GM11168 (cell line): ENCODE measurements around the gene PKN3.
"Not testable (repeated sequence)": the region's sequence is repeated elsewhere in the genome, so short reads cannot be mapped to it uniquely, and the experiment has no call there.

Source experiments
- in situ Hi-C: fragments of 300-500 bp; cut with MboI; formaldehyde crosslinking; loops from one replicate; pipeline ENCODE4 v1.12.0; 2022; ENCODE audit warnings: low sequenced_read_pairs; ENCODE audit not compliant: unreplicated experiment

Gene PKN3

DNA sequence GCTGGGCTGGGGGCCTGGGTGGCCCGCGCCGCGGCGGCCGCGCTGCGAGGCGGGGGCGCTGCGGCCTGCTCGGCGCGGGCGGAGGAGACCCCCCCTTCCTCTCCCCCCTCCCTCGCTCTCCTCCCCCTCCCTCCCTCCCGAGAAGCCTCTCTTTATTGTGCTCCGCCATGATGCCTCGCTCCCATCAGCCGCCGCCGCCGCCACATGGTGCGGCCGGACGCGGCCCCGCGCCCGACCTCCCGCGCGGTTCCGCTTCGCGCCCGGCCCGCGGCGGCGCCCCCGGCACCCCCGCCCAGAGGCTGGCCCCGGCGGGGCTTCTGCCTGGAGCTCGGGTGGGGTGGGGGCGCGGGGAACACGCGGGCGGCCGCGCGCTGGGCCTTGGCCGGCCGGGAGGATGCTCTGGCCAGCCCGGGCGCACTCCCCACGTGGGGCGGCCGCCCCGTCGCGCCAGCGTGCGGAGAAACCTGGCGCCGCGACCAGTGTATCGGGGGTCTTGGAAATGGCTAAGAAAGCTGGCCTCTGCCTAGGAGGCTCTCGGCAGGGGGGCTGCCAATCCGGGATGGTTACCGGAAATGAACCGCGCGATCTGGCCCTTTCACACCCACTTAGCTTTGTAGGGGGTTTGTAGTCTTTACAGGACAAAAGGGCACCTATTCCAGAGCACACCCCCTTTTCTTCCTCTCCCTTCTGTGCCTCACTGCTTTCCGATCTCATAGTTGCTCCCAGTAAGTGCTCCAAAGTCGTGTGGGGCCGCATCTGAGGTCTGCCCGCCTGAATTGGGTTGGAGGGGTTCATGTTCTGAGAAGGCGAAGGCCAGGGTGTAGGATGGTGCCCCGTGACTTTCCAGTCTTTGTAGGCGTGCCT lies 12.3 kb upstream of the PKN3 start:
- in situ Hi-C loops = no loop called here

GRCh38 chr9:128690684-128691034 lies 11.6 kb upstream of the PKN3 start:
- in situ Hi-C loops = no loop called here

DNA sequence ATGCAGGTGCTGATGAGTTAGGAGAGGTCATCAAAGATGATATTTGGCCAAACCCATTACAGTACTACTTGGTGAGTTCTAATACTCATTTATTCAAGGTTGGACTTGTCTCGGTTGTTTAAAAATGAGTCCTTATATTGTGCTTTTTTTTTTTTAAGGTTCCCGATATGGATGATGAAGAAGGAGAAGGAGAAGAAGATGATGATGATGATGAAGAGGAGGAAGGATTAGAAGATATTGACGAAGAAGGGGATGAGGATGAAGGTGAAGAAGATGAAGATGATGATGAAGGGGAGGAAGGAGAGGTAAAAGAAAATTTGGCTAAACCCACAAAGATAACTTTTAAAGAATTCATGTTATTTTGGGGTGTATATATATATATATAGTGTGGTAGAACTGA lies 8.6 kb upstream of the PKN3 start:
- in situ Hi-C loops = not testable (repeated sequence)

GRCh38 chr9:128694344-128694743 lies 8.0 kb upstream of the PKN3 start:
- in situ Hi-C loops = no loop called here

- in situ Hi-C loops = no loop called here
These were observed 5.2 kb upstream of the PKN3 start for GRCh38 chr9:128696923-128697707.

- in situ Hi-C loops = not testable (repeated sequence)
These were observed 3.1 kb upstream of the PKN3 start for GRCh38 chr9:128699096-128699795.

DNA sequence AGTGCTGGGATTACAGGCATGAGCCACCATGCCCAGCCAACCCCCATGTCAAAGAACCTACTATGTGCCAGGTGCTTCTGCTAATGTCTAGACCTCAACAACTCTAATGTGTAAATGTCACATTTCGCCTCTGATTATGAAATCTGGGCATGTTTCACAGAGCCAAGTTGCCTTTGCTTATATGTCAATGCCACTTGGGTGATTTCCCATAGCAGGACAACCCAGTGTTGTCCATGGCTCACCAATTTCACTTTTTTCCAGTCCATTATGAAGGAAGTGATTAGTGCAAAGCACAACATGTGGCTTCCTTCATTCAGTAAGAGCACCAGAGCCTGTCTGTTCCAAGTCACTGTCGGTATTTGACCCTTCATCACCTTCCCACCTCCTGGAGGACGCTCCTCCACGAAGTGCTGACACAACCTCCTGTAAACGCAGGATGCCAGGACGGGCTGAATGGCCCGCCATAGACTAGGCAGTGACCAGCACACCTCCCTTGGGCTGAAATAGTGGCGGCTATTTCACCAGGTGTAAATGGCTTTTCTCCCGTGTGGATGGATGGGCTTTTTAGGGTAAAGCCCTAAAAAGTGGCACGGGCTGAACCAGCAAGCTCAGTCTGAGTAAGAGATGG lies 962 bp upstream of the PKN3 start:
- in situ Hi-C loops = no loop called here

- in situ Hi-C loops = no loop called here
These were observed 779 bp downstream of the PKN3 start for GRCh38 chr9:128702949-128703615.

- in situ Hi-C loops = no loop called here
These were observed 1.5 kb downstream of the PKN3 start for GRCh38 chr9:128703616-128704355.

GRCh38 chr9:128704356-128704670 lies 2.0 kb downstream of the PKN3 start:
- in situ Hi-C loops = no loop called here

DNA sequence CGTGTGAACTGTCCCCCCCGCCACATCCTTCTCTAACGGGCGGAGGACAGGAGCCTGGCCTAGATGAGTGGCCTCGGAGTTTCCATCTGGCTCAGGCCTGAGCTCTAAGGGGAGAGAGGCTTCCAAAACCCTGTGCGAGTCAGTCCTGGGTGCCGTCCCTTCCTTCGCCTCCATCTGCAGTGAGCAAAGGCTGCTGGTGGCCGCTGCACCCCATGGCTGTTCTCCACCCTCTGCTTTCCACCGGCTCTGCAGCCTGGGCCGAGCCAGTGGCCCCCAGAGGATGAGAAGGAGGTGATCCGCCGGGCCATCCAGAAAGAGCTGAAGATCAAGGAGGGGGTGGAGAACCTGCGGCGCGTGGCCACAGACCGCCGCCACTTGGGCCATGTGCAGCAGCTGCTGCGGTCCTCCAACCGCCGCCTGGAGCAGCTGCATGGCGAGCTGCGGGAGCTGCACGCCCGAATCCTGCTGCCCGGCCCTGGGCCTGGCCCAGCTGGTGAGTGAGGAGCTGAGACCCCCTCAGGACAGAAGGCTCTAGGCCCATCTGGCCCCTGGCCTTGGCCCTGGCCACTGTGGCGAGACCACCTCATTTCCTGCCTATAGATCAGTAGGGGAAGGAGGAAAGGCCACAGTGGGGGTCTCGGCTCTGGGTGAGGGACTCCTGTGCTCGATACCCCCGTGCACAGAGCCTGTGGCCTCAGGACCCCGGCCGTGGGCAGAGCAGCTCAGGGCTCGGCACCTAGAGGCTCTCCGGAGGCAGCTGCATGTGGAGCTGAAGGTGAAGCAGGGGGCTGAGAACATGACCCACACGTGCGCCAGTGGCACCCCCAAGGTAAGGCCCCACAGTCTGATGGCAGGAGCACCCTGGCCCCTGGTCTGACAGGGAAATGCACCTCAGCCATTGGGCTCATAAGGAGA lies 3.0 kb downstream of the PKN3 start:
- in situ Hi-C loops = no loop called here

DNA sequence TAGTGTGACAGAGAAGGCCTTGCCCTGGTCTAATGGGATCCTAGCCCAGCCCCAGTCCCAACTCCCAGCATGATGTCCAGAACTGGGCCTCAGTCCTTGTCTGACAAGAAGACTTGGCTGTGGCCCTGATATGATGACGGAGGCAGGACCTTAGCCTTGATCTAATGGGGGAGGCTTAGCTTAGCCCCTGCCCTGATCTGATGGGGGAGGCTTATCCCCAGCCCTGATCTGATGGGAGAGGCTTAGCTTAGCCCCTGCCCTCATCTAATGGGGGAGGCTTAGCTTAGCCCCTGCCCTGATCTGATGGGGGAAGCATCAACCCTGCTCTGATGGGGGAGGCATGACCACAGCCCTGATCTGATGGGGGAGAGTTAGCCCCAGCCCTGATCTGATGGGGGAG lies 3.7 kb downstream of the PKN3 start:
- in situ Hi-C loops = no loop called here

GRCh38 chr9:128706671-128707381 lies 4.5 kb downstream of the PKN3 start:
- in situ Hi-C loops = no loop called here

DNA sequence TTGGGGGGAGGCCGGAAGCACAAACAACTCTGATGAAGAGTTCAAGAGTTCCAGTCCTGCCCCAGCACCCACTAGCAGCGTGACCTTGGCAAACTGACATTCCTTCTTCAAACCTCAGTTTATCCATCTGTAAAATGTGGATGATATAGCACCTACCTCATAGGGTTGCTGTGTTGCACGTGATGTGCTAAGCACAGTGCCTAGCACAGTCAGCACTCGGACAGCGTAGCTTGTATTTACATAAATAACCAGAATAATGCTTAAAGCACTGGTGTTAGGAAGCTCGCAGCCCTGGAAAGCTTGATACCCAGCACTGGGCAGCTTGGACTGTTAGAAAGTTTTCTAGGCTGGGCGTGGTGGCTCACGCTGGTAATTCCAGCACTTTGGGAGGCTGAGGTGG lies 5.1 kb downstream of the PKN3 start:
- in situ Hi-C loops = no loop called here

DNA sequence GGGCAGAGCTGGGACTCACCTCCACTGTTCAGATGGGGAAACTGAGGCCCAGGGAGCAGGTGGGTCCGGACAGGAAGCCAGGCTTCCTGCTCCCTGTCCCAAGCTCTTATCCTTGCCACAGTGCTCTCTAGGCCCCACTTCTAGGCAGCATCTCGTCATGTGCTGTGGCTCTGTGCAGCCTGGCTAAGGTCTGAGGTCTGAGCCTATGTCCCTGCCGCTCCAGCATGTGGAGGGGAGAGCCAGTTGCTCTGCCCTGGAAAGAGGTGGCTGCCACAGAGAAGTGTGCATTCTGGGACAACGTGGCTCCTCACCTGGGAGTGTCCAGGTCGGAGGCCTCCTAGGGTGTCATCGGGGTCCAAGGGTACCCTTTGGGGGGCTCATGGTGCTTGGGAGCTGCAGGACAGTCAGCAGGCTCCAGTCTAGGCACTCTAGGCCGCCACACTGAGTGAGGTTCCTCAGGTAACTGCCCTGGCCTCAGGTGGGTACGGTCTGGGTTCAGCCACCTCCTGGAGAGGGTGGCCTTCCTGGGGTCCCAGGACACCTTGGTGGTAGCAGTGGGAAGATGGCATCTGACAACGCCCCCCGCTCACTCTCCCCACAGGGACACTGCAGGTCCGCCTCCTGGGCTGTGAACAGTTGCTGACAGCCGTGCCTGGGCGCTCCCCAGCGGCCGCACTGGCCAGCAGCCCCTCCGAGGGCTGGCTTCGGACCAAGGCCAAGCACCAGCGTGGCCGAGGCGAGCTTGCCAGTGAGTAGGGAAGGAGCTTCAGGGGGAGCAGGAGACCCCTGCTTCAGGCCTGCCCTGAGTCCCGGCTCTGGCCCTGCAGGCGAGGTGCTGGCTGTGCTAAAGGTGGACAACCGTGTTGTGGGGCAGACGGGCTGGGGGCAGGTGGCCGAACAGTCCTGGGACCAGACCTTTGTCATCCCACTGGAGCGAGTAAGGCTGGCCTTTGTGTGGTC lies 10.4 kb downstream of the PKN3 start:
- in situ Hi-C loops = no loop called here

GRCh38 chr9:128713411-128713780 lies 11.1 kb downstream of the PKN3 start:
- in situ Hi-C loops = no loop called here
